Ecto neural progenitor cell (in vitro differentiated cells): ENCODE measurements around the gene SAMD11.

Experiments
- DNase-seq: peaks from one replicate; pipeline ENCODE4 v3.0.0-alpha.2; 2018; ENCODE audit warnings: low spot score

Gene SAMD11

GRCh38 chr1:932776-933602, 9.3 kb downstream of the SAMD11 start:
- DNase-seq: no peak

DNA sequence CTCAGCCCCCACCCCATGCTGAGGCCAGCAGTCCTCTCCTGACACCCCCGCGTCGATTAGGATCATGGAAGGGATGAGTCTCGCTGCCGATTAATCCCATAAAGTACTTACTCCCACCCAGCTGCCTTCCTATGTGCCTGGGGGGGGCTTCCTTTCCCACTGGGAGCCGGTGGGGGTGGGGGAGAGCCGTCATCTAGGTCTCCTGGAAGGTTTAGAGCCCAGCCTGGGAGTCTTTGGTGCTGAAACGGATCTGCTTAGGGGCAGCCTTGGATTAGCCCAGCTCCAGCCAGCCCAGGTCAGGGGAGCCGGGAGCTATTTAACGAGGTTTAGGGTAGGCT, 9.8 kb downstream of the SAMD11 start:
- no peak for DNase-seq

GRCh38 chr1:934991-935750, 11.4 kb downstream of the SAMD11 start:
- no peak for DNase-seq

- DNase-seq: peak; percentile 83
Observed at GRCh38 chr1:935751-936231, 12.1 kb downstream of the SAMD11 start.

GRCh38 chr1:936348-937264, 12.9 kb downstream of the SAMD11 start:
- no peak for DNase-seq

- DNase-seq: no peak
Observed at GRCh38 chr1:937521-937920, 13.8 kb downstream of the SAMD11 start.

DNA sequence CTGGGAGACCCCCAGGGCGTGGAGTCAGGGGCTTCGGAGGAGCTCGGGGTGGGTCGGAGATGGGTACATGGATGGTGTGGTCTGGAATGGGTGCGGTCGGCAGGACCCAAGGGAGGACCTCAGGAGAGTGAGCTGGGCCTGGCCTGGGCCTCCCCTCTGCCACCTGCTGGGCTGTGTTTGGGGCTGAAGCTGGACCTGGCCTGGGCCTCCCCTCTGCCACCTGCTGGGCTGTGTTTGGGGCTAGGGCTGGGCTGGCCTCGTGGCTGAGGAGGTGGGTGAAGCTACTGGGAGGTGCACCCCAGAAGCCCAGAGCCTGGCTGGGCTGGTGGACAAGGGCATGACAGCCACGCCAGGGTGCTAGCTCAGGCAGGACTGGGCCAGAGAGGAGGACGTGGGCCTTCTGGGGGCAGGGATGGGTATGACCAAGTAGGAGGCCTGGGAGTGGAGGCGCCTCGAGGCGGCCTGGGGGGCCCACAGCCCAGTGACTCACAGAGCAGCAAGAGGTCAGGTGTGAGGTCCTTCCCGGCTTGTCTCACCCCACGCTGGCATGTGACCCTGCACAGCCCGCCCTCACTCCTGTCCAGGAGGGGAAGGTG, 14.5 kb downstream of the SAMD11 start:
- no peak for DNase-seq

DNA sequence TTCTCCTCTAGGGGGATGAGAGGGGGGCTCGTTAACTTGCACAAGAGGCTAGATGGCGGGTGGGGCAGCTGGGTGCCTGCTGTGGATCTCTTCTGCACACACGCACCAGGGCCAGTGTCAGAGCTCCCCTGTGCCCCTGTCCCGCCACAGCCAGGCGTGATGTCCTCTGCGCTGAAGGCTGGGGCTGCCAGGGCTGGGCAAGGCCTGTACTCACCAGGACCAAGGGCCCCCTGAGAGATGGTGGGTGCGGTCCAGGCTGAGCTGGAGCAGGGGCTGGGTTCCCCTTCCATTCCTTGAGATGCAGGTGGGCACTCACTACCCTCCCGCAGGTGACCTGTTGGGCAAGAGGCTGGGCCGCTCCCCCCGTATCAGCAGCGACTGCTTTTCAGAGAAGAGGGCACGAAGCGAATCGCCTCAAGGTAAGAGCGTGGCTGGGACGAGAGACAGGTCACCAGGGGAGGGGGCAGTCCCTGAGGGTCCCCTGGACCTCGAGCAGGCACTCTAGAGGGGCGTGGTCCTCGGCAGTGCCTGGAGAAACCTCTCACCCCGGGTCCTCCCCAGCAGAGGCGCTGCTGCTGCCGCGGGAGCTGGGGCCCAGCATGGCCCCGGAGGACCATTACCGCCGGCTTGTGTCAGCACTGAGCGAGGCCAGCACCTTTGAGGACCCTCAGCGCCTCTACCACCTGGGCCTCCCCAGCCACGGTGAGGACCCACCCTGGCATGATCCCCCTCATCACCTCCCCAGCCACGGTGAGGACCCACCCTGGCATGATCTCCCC, 15.2 kb downstream of the SAMD11 start:
- DNase-seq: no peak

GRCh38 chr1:939511-940106, 15.9 kb downstream of the SAMD11 start:
- DNase-seq: no peak

- peak; percentile 78 for DNase-seq
Observed at GRCh38 chr1:940107-941014, 16.6 kb downstream of the SAMD11 start.

- no peak for DNase-seq
Observed at GRCh38 chr1:941015-941587, 17.4 kb downstream of the SAMD11 start.

DNA sequence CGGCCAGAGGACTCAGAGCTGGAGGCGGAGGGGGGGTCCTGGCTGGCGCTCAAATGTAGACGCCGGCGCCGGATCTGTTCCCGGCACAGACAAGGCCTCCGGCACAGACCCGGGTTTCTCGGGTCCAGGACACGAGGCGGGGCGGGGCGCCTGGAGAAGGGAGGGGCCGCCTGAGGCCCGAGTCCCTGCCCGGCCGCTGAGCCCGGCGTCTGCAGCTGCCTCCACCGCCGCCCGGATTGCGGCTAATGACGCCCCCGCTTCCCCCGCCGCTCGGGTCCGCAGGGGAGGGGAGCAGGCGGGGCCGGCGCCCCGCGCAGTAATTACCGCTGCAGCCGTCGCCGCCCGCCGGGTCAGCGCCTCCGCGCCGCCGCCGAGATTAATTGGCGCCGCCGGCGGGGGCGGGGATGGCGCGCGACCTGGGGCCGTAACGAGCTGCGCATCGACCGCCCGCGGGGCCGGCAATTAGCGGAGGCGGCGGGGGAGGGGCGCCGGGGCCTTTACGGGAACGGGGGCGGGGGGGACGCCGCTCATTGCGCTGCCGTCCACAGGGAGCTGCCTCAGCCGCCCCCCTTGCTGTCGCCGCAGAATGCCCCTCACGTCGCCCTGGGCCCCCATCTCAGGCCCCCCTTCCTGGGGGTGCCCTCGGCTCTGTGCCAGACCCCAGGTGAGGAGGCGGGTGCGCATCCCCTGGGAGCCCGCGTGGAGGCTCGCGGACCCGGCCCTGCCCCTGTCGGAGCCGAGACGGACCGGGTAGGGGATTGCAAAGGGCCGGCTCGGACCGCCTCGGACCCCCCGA, 18.1 kb downstream of the SAMD11 start:
- DNase-seq: peak; percentile 87

- no peak for DNase-seq
Observed at GRCh38 chr1:942411-942821, 18.7 kb downstream of the SAMD11 start.

DNA sequence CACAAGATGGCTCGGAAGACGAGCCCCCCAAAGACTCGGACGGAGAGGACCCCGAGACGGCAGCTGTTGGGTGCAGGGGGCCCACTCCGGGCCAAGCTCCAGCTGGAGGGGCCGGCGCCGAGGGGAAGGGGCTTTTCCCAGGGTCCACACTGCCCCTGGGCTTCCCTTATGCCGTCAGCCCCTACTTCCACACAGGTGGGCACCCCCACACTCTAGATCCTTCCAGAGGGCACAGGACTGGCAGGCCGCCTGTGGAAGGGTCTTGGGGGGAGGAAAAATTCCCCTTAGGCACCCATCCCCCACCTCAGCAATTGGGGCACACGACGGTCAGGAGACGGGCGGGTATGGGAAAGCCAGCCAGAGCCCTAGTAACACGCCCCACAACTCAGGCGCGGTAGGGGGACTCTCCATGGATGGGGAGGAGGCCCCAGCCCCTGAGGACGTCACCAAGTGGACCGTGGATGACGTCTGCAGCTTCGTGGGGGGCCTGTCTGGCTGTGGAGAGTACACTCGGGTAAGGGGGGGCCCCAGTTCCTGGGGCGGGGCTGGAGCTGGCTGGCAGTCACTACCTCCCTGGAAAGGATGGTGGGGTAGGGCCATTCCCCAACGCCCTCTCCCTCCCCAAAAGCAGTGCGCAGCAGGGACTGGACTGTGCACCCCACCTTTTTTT, 19.3 kb downstream of the SAMD11 start:
- no peak for DNase-seq

DNA sequence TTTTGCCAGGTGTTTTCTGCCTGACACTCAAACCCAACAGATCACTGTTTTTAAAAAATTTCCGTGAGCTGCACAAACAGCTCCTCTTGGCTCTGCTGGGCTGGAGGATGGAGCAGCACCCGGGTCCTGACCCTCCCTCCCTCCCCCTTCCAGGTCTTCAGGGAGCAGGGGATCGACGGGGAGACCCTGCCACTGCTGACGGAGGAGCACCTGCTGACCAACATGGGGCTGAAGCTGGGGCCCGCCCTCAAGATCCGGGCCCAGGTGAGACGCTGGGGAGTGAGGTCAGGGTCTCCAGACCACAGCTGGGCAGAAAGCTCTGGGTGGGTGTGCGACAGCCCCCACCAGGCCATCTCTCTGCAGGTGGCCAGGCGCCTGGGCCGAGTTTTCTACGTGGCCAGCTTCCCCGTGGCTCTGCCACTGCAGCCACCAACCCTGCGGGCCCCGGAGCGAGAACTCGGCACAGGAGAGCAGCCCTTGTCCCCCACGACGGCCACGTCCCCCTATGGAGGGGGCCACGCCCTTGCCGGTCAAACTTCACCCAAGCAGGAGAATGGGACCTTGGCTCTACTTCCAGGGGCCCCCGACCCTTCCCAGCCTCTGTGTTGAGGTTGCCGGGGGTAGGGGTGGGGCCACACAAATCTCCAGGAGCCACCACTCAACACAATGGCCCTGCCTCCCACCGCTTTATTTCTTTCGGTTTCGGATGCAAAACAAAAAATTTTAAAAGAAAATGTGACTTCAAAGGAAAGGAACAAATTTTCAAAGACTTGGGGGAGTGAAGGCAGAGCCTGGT, 20.0 kb downstream of the SAMD11 start:
- no peak for DNase-seq

GRCh38 chr1:944341-945325, 20.9 kb downstream of the SAMD11 start:
- no peak for DNase-seq
